K562 (cell line): ENCODE results near the gene PALM3. TPM values are rescaled to one million over a fixed set of nuclear protein-coding genes. Genes with fewer than 3 reads are reported as not detected.
"Not testable (repeated sequence)": the region's sequence is repeated elsewhere in the genome, so short reads cannot be mapped to it uniquely, and the experiment has no call there.

Experiments
- ATAC-seq: fragments of 200-7000 bp; cut with Tn5 transposase; 3 replicates; pipeline ENCODE4 v1.9.1; 2020; ENCODE audit warnings: moderate library complexity
- BruUV-seq: library from RNA; stranded (reverse); fragments of 400-500 nt; replicated peaks from 2 replicates; lab custom pipeline; 2021; lab: Mats Ljungman, UMichigan
- CTCF ChIA-PET: fragments of 300-600 bp; formaldehyde crosslinking; extraction: SDS; loops from one replicate; lab custom pipeline; 2021; ENCODE audit warnings: low intra/inter-chr PET ratio; lab: Yijun Ruan, JAX
- POLR2A ChIA-PET: fragments of 300-600, 350-650 bp; sonication (Branson Sonifier 250); formaldehyde crosslinking; extraction: SDS; loops from one replicate; lab custom pipeline; 2021; ENCODE audit warnings: antibody characterized with exemption, inconsistent platforms; lab: Yijun Ruan, JAX
- DNase-seq, 4 experiments: peaks; one replicate each; pipeline versions ENCODE4 v3.0.0 to v3.0.0-alpha.2; 2011 to 2018; ENCODE audit warnings: low spot score in 3 of 4, mixed read lengths in 3 of 4; ENCODE audit errors: extremely low read depth in 1 of 4
- FAIRE-seq: peaks from 2 replicates; lab custom pipeline; 2011; peaks lifted over from hg19 to GRCh38; lab: Jason Lieb, UNC
- H2AFZ ChIP-seq: 2 replicates; pipeline ENCODE4 v1.6.0; 2011; ENCODE audit warnings: low read depth, low read length, control low read depth, inconsistent platforms
- H3K27ac ChIP-seq: fragments of 200-600 bp; 3 replicates; pipeline ENCODE4 v1.8.0; 2011; ENCODE audit warnings: low read depth, mild to moderate bottlenecking, control low read depth, inconsistent platforms, low read length, moderate library complexity, mixed read lengths; ENCODE audit errors: extremely low read depth
- H3K27me3 ChIP-seq, 2 experiments: fragments of 300-600 bp in 1 of 2; 2 replicates in 1 of 2; 3 replicates in 1 of 2; pipeline versions ENCODE4 v1.6.0 to v1.8.0; 2011; ENCODE audit warnings: inconsistent platforms in 2 of 2, low read length in 2 of 2, mild to moderate bottlenecking in 1 of 2, mixed read lengths in 1 of 2, moderate library complexity in 1 of 2; ENCODE audit not compliant: control insufficient read depth in 2 of 2, insufficient read depth in 2 of 2
- H3K36me3 ChIP-seq: fragments of 300-600 bp; 3 replicates; pipeline ENCODE4 v1.8.0; 2011; ENCODE audit warnings: mild to moderate bottlenecking, low read length, inconsistent platforms; ENCODE audit not compliant: control insufficient read depth, insufficient read depth
- H3K4me1 ChIP-seq, 2 experiments: fragments of 200-600 bp in 1 of 2; replicated peaks in 1 of 2; 2 replicates in 1 of 2; 3 replicates in 1 of 2; pipeline versions ENCODE4 v1.5.1 to v1.8.0; 2011; ENCODE audit warnings: inconsistent platforms in 2 of 2, low read length in 2 of 2, mild to moderate bottlenecking in 1 of 2, mixed read lengths in 1 of 2, moderate library complexity in 1 of 2; ENCODE audit not compliant: control insufficient read depth in 2 of 2, insufficient read depth in 2 of 2
- H3K4me2 ChIP-seq: 2 replicates; pipeline ENCODE4 v1.6.1; 2011; ENCODE audit warnings: low read length, control low read depth, inconsistent platforms, mixed read lengths; ENCODE audit not compliant: insufficient read depth
- H3K4me3 ChIP-seq: fragments of 200-600 bp; sonication (generic), shearing (Covaris generic); 2 replicates; pipeline ENCODE4 v1.5.1; 2016; ENCODE audit warnings: control low read depth, inconsistent platforms
- H3K79me2 ChIP-seq: fragments of 200-600 bp; 3 replicates; pipeline ENCODE4 v1.8.0; 2011; ENCODE audit warnings: low read length, inconsistent platforms; ENCODE audit not compliant: control insufficient read depth, insufficient read depth
- H3K9ac ChIP-seq, 2 experiments: 2 replicates each; pipeline versions ENCODE4 v1.6.0 to v1.6.1; 2011; ENCODE audit warnings: low read depth in 2 of 2, low read length in 2 of 2, control low read depth in 1 of 2, inconsistent platforms in 1 of 2, mild to moderate bottlenecking in 1 of 2, mixed read lengths in 1 of 2; ENCODE audit not compliant: insufficient read depth in 1 of 2
- H3K9me1 ChIP-seq: one replicate; pipeline ENCODE4 v1.6.0; 2011; ENCODE audit warnings: inconsistent platforms, mild to moderate bottlenecking, low read length, moderate library complexity; ENCODE audit not compliant: control insufficient read depth, insufficient read depth
- H3K9me3 ChIP-seq: replicated peaks from 2 replicates; pipeline ENCODE4 v1.5.1; 2011; ENCODE audit warnings: low read depth, low read length, inconsistent platforms; ENCODE audit not compliant: control insufficient read depth, insufficient read depth
- H4K20me1 ChIP-seq: replicated peaks from 2 replicates; pipeline ENCODE4 v1.6.1; 2011; ENCODE audit warnings: low read length, inconsistent platforms, mixed read lengths; ENCODE audit not compliant: control insufficient read depth, insufficient read depth
- KDM1A ChIP-seq, 2 experiments: fragments of 450-650 bp; IDR thresholded peaks; 2 replicates each; pipeline ENCODE4 v1.6.1; 2016; ENCODE audit warnings: mild to moderate bottlenecking in 2 of 2
- RBM25 ChIP-seq: fragments of 200-400 bp; formaldehyde crosslinking; IDR thresholded peaks from 2 replicates; pipeline ENCODE4 v1.6.1; 2018; ENCODE audit warnings: low read length, low read depth, moderate library complexity; ENCODE audit not compliant: severe bottlenecking
- ZBTB33 ChIP-seq: sonication (generic); formaldehyde crosslinking; IDR thresholded peaks from 2 replicates; pipeline ENCODE4 v1.8.1; 2023; ENCODE audit warnings: mild to moderate bottlenecking, missing genetic modification reagents
- ZNF121 ChIP-seq: sonication (generic); formaldehyde crosslinking; conservative IDR thresholded peaks from 2 replicates; pipeline ENCODE4 v1.8.0; 2022; ENCODE audit warnings: missing genetic modification reagents
- WGBS: fragments of 100-300 bp; shearing (Covaris generic); methylation state at CpG from one replicate; pipeline ENCODE4 v1.1.6; 2016; ENCODE audit warnings: low coverage, mixed read lengths; ENCODE audit not compliant: insufficient coverage; ENCODE audit errors: missing lambda C conversion rate; 5-methylcytosine and 5-hydroxymethylcytosine counted together
- in situ Hi-C: fragments of 300-500 bp; cut with MboI; formaldehyde crosslinking; loops from 4 replicates; pipeline ENCODE4 v1.15.0; 2018; ENCODE audit warnings: inconsistent platforms, mixed read lengths
- intact Hi-C: fragments of 100-400 bp; cut with micrococcal nuclease; formaldehyde crosslinking; loops from 2 replicates; pipeline ENCODE4 v1.14.2; 2022
- polyA plus RNA-seq, 8 experiments: library from polyadenylated mRNA; depleted of rRNA in 4 of 8; stranded (reverse) in 5 of 8; unstranded in 3 of 8; fragments of >200 nt; fragmentation: Nextera tagmentation in 2 of 8; fragmentation: Illumina TruSeq in 1 of 8; extraction: Ambion mirVana in 2 of 8; extraction: Trizol in 1 of 8; gene quantifications; 2 replicates each; pipeline versions ENCODE4 v1.2.1 to v1.2.3, GENCODE V29; 2011 to 2014; ENCODE audit warnings: inconsistent platforms in 1 of 8, missing spikeins in 1 of 8
- total RNA-seq, 7 experiments: library from RNA; depleted of rRNA in 6 of 7; stranded (reverse); fragments of >200 nt in 6 of 7; fragmentation: Illumina TruSeq in 2 of 7; extraction: Trizol in 2 of 7; gene quantifications; 2 replicates each; pipeline versions ENCODE4 v1.2.1 to v1.2.3, GENCODE V29; 2011 to 2021; ENCODE audit warnings: low replicate concordance in 1 of 7

Gene PALM3
- total and polyA plus RNA-seq, 9 of the 15 experiments (the other 6 are each of a cell fraction or from before 2014, with no cell fraction given): 0.07 to 9.3 (median 3.3) TPM

GRCh38 chr19:14026652-14027192, 35.2 kb downstream of the PALM3 start:
- ATAC-seq, H3K27ac ChIP-seq, FAIRE-seq, H2AFZ ChIP-seq, H3K9me1 ChIP-seq, H3K4me2 ChIP-seq, H4K20me1 ChIP-seq, BruUV-seq, H3K27me3 ChIP-seq, intact Hi-C loops, in situ Hi-C loops, H3K4me3 ChIP-seq, H3K36me3 ChIP-seq, H3K9me3 ChIP-seq, DNase-seq, H3K79me2 ChIP-seq, H3K9ac ChIP-seq, CTCF ChIA-PET: not testable (repeated sequence)
- WGBS: 74% methylated on average over 5 of the region's 5 CpGs
- peaks cover 25 to 45% of the 10 kb centered on the region in 2 experiments for H3K4me1 ChIP-seq
- TF ChIP-seq ZBTB33 (CRISPR knock-in tag) (peak; percentile 43; the same call in 1 of the 2 replicates), ZNF121 (CRISPR knock-in tag) (peak; percentile 88), RBM25 (peak; percentile 12), KDM1A (IDR thresholded peaks at IDR 0.05) (0 out of 4 replicates have a peak, but pooled peaks of 1 of the 2 experiments have one; percentile 9)
- POLR2A ChIA-PET: interaction anchor here (0.8 to 2.0 kb wide), 2 partner anchors 20 to 1127 kb away, joined by 4 to 8 read pairs; no protein-coding TSS in a partner anchor
